HG02678 (cell line): ENCODE measurements around the gene APOBEC3C.
"Not testable (repeated sequence)": the region's sequence is repeated elsewhere in the genome, so short reads cannot be mapped to it uniquely, and the experiment has no call there.

Source experiments
- ATAC-seq: cut with Tn5 transposase; IDR thresholded peaks from one replicate; pipeline ENCODE4 v1.9.1; 2021; ENCODE audit warnings: mild to moderate bottlenecking, moderate library complexity; ENCODE audit not compliant: unreplicated experiment

Gene APOBEC3C

DNA sequence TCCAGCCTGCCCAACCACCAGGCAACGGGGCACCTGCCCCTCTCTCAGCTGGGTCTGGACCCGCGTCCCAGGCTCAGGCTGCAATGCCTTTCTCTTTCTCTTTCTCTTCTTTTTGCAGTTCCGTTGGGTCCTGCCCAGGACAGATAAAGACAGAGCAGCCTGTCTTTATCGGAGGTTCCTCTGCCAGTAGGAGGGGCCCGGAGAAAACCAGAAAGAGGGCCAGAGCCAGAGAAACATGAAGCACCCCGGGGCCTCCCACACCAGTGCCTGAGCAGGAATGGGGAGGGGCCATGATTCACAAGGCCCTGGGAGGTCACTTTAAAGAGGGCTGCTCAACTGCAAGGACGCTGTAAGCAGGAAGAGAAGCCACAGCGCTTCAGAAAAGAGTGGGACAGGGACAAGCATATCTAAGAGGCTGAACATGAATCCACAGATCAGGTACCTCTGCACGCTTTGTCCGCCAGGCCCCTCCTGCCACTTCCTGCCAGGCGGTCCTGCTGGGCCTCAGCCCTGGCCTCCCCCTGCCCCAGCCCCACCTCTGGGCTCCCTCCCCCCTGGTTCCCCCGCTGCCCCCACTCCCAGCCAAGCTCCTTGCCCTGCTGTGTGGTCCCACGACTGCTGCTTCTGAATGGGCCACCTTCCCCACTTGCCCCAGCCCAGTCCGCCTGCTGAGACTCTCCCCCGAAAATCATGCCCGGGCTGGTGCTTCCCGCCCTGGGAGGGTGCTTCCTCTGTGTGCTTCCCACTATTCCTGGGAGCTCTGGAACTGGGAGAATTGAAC, at the start of gene APOBEC3C:
APOBEC3C (plus strand) TSS at position 316 of the 781 bp plus-strand sequence; CDS start at position 422, 106 bp downstream.
- peak; percentile 87 for ATAC-seq

DNA sequence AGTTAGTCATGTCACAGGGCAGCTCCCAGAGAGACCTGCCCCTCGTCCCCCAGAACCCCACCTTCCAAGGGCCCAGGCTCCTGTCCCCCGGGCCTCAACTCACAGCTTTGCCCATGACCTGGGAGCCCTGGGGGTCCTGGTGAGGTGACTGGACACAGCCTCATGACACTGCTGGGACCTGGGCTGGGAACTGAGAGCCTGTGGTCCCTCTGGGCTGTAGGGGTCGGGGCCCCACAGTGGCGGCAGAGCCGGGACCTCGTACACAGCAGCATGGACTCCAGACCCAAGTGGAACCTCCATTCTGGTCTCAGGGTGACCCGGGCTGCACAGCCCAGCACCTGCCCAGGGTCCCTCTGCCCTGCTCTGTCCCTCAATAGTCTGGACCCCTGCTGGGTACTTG, 49.8 kb upstream of the APOBEC3C start:
- no peak for ATAC-seq

DNA sequence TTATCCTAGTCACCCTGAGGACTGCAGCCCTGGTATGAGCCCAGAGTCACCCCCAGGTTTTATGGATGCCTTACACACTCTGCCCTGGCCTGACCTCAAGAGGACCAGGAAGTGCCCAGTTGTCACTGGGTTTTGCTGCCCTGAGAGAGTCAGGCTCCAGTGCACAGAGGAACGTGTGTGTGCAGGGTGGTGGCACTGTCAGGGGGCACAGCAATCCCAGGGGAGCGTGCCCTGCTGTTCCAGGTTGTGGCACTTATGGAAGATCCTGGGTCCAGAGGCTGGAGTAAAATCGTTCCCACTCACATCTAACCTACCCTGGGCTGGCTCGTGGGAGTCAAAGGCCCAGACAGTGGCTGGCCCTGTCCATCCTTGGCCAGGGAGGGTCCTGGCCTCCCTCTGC, 49.1 kb upstream of the APOBEC3C start:
- ATAC-seq: no peak

DNA sequence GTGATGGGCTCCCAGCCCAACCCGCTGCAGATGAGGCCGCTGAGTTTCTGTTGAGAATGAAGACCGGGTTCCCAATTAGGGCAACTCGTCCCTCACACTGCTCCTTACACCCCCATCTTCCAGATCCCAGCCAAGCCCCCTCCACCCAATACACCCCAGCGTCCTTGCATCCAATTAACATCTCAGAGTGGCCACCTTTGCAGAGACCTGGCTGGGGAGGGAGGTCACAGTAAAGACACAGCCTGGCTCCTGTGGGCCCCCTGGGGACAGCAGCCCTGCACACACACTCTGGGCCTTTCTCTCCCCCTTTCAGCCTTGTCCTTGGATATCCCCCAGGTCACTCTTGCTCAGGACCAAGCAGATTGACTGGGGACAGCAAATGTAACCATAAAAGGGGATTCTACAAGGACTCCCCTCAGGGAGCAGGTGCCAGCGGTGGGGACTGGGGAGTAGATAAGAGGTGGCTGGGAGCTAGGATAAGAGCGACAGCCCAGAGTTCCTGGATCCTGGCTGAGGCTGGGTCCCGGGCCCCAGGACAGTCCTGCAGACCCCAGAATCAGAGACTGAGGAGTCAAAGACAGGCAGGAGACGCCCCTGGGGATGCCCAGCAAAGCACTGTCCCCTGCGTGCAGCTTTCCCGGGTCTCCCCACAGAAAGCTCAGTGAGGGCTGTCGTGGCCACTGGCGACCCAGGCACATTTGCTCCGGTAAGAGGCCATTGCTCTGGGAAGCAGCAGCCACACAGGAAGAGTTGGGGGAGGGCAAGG, 48.3 kb upstream of the APOBEC3C start:
- no peak for ATAC-seq

DNA sequence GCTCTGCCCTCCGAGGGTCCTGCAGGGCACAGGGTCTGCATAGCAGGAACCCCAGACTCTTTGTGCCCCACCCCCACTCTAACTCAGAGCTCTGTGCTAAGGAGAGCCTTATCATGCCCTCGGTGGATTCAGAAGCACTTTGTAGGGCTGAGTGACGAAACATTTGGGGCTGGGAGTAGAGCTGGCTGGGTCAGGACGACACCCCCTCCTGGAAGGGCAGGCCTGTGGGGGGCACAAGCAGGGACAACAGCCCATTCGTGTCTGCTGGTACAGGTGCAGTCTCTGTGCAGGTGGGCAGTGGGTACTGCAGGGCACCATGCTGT, 47.7 kb upstream of the APOBEC3C start:
- no peak for ATAC-seq

DNA sequence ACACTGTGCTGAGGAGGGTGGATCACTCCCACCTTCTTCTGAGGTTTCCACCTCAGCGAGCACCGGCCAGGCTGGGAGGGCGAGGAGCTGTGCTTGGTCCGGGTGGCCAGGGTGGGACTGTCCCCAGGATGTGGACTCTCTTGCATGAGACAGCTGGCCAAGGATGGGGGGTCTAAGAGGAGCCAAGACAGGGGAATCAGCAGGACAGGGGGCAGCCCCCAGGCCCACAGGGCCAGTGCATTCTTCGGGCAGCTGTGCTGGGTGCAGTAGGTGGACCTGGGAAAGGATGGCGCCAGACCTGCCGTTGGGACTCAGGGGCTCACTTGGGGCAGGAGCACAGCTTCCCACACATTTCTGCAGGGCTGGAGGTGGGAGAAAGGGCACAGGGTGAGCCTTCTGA, 47.1 kb upstream of the APOBEC3C start:
- no peak for ATAC-seq

DNA sequence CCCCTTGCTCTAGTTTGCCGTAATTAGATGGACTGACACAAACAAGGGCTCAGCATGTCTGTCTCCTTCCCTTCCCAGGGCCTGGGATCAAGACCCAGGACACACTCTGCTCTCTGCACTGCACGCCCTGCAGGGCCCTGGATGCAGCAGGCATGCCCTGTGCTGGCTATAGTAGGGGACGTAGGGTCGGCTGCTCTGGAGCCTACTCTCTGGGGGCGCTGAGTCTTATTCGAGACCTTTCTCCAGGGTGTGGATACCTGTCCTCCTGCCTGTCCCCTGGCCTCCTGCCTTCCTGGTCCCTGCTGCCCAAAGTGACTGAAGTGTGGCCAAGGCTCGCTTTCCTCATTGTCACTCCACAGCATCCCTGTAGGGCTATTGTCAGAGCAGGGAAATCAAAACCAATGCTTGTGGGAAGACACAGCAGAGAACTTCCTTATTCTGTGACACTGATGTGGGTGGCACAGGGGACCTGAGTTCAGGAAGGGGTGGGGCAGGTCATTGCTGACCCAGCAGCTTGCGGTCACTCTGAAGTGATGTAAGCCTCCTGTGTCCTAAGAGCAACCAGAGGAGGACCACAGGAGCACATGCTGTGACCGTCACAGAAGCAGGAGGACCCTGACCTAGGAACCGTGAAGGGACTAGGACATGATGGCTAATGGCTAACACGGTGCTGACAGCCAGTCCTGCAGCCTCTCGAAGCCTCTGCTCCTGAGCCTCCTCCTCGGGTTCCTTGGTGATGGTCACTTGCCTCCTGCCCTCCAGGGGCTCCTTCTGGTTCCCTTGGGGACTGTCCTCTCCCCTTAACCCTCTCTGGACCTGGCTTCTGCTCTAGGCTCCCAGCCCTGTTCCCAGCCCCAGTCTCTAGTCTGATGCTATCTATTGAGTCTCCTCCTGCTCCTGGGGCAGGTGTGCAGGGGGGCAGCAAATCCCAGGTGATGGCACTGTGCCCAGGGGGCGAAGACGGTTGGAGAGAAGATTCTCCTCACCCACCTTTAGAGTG, 46.3 kb upstream of the APOBEC3C start:
- no peak for ATAC-seq

DNA sequence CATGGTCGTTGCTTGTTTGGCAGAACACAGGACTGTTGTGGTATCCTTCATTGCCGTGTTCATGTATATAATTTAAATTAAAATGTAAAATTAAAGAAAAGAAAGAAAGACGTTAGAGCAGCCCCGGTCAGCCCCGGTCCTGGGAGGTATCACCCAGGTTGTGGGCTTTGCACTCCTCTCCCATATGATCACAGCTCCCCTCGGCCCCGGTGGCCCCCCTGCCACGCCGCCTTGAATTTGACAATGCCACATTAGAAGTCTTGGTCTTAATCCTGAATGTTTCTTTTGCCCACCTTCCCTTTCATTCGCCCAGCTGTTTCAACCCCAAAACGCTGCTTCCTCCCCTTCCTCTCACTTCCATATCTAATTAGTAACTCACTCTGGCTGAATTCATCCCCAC, 45.3 kb upstream of the APOBEC3C start:
- ATAC-seq: no peak

DNA sequence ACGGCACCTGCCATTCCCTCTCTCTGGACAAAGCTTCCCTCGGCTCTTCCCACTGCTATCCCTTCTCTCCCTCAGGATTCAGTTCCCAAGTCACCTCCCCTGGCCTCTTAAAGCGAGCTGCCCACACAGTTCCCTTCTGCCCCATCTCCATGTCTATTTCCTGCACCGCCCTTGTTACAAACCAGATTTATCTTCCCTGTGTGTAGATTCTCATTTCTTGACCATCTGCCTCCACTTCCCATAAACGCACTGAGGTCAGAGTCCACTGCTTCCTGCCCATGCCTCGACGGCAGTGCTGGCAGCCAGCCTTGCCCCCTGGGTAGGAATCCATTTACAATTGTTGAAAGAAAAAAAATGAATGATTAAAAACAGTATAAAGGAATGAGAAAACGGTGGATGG, 43.5 kb upstream of the APOBEC3C start:
- no peak for ATAC-seq

DNA sequence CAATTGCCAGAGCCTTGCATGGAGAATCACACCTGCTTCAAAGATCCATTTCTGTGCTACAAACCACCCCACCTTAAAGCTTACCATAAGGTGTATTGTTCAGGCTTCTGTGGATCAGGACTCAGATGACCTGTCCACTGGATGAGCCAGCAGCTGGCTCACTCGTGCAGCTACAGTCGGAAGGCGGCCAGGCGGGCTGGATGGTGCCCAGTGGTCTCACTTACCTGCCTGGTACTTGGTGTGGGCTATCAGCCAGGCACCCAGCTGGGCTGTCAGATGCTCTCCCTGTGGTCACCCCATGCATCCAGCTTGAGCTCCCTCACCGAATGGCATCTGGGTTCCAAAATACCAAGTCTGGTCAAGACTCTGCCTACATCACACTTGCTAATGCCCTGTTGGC, 42.9 kb upstream of the APOBEC3C start:
- ATAC-seq: no peak

DNA sequence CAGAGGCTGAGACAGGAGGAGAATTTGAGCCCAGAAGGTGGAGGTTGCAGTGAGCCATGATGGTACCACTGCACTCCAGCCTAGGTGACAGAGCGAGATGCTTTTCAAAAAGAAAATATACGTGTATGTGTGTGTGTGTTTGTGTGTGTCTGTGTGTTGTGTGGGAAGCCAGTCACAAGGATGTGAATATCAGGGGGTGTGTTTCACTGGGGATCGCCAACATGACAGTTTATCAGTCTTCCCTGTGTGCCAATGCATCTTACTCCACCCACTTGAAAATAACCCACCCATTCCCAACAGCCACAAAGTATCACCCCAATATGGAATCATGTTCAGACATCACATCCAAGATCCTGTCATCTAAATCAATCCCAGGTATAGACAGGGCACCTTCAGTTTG, 42.3 kb upstream of the APOBEC3C start:
- ATAC-seq: no peak

DNA sequence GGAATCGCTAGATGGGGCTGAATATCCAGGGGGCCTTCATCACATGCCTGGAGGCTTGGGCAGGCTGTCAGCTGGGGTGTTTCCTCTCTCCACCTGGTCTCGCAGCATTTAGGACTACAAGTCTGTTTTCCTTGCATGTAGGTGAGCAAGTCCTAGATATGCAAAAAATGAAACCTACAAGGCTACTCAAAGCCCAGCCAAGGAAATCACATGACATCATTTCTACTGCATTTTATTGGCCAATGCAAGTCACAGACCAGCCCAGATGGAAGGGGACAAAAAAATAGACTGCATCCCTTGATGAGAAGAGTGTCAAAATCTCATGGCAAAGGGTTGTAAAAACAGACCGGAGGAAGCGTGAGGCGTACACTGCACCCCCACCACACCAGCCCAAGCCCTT, 41.5 kb upstream of the APOBEC3C start:
- ATAC-seq: no peak

DNA sequence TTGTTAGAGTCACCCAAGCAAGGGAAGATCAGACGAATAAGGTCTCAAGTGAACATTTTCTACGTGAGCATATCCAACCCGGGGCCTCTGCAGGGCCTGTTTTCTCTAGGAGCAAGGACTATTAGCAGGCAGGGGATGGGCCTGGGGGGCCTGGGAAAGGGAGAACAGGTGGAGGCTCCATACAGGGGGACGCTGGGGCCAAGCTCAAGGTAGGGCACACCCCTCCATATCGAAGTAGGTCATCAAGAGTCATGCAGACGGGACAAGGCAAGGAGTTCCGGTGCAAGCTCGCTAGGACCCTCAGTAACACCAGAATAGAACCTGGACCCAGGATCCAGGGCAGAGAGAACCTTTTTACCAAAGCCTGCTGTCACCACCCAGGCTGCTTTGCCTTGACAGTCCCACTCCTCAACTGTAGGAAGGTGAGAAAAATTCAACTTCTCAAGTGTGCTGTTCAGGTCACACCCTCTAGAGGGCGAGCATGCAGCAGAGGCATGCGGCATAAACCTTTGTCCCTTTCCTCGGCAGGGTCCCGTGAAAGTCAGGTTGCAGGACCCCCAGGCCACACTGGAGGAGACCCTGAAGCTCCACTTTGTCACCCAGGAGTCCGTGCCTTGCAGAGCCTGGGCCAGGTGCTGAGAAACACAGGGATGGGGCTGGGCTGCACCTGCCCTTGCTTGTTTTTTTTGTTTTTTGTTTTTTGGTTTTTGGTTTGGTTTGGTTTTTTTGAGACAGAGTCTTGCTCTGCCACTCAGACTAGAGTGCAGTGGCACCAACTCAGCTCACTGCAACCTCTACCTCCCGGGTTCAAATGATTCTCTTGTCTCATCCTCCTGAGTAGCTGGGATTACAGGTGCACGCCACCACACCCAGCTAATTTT, 40.5 kb upstream of the APOBEC3C start:
- no peak for ATAC-seq

DNA sequence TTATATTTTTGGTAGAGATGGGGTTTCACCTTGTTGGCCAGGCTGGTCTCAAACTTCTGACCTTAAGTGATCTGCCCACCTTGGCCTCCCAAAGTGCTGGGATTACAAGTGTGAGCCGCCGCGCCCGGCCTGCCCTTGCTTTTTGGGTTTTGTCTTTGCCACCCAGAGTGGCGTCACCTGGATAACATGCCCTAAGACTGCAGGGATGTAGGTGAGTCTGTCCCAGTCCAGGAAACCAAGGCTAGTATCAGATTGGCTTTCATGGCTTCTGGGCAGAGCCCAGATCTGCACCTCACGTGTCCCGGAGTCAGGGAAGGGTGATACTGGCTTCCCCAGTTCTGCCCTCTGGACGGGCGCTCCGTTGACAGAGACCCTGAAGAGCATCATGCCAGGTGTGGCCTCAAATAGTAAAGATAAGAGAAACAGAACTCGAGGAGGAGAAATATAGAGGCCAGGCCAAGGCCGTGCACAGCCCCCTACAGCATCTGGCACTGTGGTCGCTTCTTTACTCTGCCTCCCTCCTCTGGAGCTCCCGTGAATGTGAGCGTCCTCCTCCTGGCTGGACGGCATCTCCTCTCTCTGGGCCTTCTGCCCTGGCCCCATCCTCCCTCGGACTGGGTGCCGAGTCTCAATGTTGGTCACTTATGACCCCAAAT, 39.8 kb upstream of the APOBEC3C start:
- no peak for ATAC-seq

DNA sequence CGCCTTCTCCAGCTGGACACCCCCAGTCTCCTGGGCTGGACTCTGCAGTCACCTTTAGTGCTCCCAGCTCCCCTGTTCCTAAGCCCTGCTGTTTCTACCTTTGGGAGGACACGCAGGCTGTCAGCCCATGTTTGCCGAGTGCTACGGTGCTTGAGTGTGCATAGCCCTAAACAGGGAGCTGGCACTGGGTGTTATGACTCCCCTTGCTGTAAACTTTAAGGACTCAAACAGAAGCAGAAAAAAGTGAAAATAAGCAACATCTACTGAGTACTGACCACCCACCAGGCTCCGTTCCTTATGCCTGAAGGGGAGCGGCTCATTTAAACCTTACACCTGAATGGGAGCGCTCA, 39.3 kb upstream of the APOBEC3C start:
- no peak for ATAC-seq

DNA sequence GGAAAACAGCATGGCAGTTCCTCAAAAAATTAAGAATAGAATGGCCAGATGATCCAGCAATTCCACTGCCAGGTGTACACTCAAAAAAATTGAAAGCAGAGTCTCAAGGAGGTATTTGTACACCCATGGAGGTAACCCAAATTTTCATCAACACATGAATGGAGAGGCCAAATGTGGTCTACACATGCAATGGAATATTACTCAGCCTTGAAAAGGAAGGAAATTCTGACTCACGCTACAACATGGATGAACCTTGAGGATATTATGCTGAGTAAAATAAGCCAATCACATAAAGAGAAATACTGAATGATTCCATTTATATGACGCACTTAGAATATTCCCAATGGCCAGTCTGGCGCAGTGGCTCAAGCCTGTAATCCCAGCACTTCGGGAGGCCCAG, 36.8 kb upstream of the APOBEC3C start:
- not testable (repeated sequence) for ATAC-seq

DNA sequence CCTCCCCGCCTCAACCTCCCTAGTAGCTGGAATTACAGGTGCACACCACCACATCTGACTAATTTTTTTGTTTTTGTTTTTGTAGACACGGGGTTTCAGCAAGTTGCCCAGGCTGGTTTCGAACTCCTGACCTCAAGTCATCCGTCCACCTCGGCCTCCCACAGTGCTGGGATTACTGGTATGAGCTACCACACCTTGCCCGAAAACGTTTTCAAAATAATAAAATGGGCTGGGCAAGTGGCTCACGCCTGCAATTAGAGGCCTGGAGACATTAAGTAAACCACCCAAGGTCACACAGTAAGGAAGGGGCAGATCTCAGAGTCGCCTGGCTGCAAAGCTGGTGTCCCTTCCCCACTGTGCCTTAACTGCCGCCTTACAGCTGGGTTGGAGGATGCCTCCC, 33.5 kb upstream of the APOBEC3C start:
- not testable (repeated sequence) for ATAC-seq

DNA sequence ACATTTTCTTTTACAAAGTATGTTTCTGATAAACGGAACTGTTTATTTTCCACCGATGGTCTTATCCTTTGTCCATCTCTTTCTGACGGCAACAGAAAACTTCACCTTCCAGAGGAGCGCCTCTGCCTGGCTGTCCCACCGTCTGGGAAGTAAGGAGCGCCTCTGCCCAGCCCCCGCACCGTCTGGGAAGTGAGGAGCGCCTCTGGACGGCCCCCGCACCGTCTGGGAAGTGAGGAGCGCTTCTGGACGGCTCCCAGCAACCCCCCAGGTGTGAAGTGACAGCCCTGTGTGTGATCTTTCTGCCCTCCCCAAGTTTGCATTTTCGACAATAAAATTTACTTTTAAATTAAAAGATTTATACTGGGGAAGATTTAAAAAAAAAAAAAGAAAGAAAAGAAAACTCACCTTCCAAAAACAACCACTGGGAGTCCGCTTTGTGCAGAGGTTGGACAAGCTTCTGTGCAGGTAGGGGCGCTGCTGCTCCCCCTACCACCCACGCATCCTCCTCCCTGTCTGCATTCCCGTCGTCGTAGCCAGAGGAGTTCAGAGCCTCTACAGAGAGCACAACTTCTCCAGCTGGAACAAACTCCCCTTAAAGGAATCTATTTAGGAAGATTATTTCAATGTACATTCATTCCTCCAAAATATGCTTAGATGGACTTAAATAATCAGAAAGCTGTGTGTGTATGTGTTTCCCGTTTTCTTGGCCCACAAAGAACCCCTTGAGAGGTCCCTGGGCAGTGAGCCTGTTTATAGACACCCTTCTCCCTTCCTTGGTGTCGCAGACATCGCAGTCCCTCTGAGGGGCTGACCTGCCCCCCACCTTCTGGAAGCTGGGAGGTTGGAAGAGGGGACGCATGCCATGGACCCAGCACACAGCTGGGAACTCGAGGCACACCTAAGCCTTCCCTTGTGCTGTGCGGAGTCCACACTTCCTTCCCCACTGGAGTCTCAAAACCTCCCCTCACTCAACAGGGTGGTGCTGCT, 32.8 kb upstream of the APOBEC3C start:
- ATAC-seq: peak; percentile 3
